Measurements from ENCODE around the gene GALNTL6.
"Not testable (repeated sequence)": the region's sequence is repeated elsewhere in the genome, so short reads cannot be mapped to it uniquely, and the experiment has no call there.

GALNTL6 gene

DNA sequence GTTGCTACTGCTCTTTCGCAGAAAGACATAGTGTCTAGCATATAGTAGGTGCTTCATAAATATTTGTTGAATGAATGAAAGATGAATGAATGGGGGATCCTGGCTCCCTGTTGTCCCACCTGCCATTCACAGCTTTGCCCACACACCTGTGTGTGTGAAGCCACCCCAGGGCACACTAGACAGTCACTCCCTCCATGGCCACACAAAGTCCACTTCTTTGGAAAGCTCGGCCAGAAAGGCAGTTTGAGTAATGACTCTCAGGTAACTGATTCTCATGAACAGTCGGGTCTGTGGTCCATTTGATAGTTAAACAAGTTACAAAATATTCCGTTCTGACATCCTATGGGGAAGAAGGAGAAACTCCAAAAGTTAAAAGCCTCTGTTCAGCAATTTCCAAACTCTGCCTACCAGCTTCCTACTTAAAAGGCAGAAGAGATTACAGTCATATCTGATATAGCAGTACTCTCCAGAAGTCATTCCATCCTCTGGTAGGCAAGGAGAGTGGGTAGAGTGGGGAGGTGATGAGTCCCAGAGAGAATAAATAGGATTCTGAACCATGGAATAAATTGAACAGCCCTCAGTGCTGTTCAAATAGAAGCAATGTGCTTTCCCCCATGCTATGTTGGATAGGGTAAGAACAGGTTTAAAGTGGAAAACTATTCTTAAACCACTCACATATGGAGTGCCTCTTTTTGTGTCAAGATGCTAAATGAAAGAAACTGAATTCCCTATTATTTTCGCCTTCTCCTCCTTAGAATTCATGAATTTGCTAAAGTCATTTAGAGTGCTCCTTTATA, 1150.5 kb downstream of the GALNTL6 start:
- DNase-seq, result no peak

DNA sequence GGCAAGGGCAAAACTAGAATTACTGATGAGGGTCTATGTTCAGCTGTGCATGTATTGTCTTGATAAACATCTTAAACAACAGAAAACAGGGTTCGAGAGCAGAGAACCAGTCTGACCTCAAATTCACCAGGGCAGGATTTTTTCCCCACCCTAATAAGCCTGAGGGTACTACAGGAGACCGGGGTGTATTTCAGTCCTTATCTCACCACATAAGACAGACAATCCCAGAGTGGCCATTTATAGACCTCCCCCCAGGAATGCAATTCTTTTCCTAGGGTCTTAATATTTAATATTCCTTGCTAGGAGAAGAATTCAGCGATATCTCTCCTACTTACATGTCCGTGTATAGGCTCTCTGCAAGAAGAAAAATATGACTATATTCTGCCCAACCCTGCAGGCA, 1157.0 kb downstream of the GALNTL6 start:
- DNase-seq, result not testable (repeated sequence)

DNA sequence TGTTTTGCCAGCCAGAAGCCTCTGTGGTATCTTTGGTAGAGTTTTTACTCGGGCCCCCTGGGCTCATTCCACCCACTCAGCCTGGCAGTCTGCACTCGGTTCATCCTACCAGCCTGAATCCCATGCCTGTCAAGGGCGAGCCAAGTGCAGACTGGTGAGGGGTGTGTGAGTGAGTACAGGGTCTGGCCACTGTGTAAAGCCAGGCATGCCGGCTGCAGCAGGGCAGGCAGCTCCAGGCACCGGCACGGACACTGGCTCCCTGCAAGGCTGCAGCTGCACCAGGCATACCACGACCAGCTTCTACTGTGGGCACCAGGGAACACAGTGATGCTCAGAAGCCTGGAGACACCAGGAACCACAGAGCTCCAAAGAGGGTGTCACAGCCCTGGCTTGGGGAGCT, 1161.4 kb downstream of the GALNTL6 start:
- no peak for DNase-seq

DNA sequence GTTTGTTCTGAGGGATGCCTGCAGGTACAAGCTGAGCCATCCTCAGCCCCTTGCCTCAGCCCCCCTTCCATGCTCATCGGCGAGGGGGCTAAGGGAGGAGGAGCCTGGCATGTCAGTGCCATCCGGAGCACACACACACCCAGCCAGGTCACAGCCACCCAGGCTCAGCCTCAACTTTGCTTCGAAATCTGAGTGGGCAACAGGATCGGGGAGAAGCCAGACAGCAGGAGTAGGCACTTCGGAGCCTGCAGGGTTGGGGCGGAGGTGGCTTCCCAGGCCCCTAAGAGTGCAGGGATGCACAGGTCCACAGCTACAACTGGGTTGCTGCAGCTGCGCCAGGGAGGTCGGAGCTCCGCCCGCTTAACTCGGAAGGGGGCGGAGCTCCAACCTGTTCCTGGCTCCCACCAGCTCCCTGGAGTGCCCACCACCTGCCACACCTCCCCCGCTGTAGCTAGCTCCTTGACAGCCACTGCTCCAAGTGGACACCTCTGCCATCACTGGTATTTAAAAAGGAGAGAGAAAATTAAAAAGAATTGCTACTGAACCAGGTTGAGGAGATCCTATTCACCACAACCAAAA, 1162.5 kb downstream of the GALNTL6 start:
- no peak for DNase-seq

DNA sequence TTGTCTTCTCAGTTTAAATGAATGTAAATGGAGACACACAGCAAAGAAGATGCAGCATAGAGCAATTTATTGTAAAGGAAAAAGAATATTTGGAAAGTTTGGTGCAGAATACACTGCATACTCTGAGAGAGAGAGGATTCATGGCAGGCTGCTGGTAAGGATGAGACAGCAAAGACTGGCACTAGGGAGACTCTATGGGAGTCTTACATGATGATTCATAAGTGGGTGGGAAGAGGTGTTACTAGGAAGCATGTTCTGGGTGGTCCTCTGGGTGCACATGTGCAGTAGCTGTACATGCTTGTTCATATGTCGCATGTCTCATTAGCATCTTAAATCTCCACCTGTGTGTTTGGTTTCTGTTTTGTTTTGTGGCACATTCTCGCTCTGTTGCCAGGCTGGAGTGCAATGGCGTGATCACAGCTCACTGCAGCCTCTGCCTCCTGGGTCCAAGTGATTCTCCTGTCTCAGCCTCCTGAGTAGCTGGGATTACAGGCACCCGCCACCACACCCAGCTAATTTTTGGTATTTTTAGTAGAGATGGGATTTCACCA, 1164.4 kb downstream of the GALNTL6 start:
- DNase-seq, result not testable (repeated sequence)

DNA sequence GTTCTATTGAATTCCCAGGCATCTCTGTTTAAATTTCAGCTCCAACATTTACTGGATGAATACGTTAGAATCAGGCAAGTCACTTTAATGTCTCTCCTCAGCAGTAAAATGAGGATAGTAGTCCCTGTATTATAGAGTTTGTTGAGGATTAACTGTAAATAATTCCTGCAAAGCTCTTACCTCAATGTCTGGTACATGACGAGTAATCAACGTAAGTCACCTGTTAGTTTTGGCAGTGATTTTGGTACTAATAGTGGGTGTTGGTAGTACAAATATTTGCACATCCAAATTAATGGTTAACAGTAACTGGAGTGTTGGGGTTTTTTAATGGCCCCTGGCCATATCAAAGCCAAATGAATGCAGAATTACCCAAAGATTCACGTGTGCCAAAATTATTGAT, 1165.6 kb downstream of the GALNTL6 start:
- no peak for DNase-seq

DNA sequence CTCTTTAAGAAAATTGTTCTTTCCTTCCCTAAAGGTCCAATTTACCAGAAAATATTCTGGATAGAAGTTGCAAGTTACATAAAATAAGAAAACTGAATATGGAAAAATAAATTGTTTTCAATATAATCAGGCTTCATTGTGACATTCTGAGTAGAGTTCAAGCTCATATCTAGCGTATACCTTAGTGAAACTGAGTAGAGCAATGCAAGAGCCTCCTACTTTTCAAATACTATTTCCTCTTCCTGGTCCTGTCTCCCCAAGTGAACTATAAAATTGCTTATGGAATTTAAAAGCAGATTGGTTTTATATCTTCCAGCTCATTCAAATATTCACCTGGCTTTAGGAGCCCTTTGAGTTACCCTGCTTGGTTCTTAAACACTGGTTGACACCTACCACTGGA, 1166.1 kb downstream of the GALNTL6 start:
- no peak for DNase-seq

DNA sequence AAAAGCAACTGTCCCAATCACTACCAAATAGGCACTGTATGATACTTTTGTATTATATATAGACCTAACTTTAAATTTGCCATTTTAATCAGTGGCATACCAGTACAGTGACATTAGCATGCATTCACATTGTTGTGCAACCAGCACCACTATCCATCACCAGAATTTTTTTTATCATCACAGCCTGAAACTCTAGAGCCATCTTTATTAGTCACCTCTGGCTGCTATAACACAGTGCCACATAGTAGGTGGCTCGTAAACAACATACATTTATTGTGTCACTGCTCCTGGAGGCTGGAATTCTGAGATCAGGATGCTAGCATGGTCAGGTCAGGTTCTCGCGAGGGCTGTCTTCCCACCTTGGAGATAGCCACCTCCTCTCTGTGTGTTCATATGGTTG, 1167.0 kb downstream of the GALNTL6 start:
- DNase-seq, result no peak

DNA sequence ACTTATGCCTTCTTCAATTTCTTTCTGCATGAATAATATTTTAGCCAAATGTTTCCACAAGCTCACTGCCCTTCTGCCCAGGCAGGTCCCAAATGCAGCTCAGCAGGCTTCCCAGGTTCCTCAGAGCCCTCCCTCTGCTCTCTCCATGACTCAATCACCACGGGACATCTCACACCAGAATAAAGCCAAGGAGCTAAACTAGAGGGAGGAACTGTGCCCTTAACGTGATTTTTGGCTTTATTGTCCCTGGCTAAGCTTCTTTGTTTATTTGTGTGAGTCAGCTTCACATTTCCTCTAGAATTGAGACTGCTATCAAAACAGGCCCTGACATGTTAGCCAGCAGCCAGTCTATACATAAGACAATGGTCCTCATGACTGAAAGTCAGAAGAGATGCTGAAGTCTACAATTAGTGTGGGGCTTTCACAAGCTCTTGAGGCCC, 1169.0 kb downstream of the GALNTL6 start:
- DNase-seq, result no peak

DNA sequence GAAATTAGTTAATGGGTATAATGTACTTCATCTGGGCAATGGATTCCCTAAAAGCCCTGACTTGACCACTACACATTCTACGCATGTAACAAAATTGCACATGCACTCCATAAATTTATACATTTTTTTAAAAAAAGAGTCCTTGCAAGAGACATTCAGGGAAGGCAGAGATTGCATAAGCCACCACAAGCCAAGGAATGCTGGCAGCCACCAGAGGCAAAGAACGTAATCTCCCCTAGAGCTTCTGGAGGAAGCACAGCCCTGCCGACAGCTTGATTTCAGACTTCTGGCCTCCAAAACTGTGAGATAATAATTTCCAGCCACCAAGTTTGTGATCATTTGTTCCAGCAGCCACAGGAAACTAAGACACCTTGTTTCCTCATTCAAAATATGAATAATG, 1169.8 kb downstream of the GALNTL6 start:
- no peak for DNase-seq

DNA sequence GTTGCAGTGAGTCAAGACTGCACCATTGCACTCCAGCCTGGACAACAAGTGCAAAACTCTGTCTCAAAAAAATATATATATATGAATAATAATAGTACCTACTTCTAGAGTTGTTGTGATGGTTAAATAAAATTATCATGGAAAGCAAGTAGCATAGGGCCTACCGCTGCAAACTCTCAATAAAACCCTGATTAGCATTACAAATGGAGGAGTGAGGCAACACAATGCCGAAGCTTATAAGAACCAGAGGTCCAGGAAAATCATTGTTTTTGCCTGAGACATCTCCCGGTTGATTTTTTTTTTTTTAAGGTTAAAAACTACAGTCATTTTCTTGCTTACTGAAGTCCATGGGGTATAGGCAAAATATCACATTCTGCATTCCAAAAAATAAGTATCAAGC, 1170.4 kb downstream of the GALNTL6 start:
- DNase-seq, result no peak

DNA sequence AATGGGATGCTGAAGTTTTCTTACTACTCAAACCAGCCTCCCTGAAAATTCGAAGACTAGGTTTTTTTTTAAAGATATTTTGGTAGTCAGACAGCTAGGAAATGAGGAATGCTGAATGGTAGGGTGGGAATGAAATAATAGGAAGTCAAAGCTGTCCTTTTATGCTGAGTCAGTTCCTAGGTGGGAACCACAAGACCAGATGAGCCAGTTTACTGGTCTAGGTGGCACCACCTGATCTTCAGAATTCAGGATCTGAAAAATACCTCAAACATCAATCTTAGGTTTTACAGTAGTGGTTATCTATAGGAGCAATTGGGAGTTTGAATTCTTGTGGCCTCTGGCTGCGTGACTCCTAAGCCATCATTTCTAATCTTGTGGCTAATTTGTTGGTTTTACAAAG, 1172.3 kb downstream of the GALNTL6 start:
- DNase-seq, result no peak

DNA sequence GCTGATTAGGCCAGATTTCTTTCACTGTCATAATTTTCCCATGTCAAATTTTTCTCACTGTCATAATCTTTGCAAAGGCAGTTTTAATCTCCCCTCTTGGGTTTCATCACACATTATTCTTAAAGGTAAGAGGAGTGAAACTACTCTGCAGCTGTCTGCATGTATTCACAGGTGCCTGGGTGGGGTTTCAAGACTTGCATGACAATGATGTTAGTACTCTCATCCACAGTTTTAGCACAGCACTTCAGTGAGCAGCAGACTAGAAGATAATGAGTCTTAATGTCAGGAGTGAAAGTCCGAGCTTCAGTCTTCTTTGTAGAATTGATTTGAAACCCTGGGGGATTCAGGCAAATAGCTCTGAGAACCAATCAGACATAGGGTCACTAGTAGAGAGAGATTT, 1172.9 kb downstream of the GALNTL6 start:
- DNase-seq, result no peak

DNA sequence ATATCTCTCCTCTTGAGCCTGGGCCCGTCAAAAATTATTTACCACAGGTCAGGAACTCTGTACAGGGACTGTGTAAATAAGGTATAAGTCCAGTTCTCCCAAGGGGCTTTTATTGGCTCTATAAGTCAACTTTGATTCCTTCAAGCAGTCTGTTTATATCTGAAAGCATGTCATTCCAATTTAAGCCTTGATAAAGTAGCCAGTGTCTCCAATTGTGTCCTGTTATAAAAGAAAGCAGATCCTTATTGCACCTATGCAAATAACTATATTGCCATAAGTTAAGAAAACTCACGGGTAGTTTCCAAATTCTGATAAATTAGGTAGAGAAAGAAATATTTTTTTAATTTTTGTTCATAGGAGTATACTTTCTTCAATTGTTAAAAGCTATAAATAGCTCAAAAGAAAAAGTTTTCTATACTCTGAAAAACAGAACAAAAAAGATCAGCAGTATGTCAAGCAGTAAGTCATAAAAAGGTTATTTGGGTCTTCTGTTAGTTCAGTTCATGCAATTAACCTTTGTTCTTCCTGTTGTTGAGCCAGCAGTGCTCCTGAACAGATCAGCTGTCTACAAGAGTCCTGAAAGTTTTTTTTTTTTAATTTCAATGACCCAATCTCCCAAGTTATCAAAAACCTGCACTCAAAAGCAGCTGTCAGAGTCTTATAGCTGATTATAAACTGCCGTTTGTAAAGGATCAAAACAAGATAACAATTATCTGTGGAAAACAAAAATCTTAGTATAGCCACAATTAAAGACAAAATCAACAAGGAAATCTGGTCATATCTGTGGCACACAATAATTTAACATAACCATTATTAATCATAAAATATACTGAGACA, 1177.0 kb downstream of the GALNTL6 start:
- DNase-seq, result no peak

DNA sequence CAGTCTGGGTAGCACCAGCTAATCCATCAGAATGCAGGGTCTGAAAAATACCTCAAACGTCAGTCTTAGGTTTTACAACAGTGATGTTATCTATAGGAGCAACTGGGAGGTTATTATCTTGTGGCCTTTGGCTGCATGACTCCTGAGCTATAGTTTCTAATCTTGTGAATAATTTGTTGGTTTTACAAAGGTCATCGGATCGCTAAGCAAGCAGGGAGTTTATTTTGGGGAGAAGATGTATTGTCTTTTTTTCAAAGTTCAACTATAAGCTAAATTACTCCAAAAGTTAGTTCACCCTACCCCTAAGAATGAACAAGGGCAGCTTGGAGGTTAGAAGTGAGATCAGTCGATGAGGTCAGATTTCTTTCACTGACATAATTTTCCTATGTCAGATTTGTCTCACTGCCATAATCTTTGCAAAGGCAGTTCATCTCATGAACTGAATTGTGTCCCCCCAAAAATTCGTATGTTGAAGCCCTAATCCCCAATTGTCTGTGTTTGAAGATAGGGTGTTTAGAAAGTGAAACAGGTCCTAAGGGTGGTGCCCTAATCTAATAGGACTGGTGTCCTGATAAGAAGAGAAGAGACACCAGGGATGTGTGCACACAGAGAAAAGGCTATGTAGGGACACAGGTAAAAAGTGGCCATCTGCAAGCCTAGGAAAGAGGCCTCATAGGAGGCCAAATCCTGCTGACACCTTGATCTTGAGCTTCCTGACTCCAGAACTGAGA, 1179.6 kb downstream of the GALNTL6 start:
- DNase-seq, result no peak

DNA sequence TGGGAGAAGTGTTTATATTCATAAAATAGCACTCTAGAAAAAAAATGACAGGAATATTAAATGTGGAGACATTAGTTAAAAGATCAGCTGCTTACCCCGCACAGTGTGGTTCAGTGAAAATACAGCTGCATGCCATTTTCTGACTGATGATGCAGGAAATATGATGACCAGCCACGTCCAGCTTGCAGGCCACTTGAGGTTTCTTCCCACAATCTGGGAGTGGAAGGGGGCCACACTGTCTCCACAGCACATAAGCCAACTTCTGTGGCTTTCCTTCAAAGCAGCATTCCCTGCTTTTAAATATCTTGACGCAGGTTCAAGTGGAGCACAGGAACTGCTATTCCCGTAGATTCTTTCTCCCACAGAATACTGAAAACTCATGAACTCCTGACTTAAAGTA, 1182.0 kb downstream of the GALNTL6 start:
- no peak for DNase-seq

DNA sequence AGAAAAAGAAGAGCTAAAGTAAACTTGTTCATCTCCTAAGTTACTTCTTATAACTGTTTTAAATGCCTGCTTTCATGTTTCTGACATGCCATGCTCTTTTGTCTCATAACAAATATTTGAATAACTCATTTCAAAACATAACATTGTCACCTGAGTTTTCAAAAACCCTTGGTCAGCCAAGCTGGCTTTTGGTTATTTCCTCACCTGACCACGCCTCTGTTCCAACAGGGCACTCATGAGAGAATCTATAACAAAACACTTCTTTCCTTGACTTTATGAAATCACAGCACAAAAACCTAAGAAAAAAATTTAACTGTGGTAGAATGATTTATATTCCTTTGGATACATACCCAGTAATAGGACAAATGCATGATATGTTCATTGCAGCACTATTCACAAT, 1182.5 kb downstream of the GALNTL6 start:
- no peak for DNase-seq

DNA sequence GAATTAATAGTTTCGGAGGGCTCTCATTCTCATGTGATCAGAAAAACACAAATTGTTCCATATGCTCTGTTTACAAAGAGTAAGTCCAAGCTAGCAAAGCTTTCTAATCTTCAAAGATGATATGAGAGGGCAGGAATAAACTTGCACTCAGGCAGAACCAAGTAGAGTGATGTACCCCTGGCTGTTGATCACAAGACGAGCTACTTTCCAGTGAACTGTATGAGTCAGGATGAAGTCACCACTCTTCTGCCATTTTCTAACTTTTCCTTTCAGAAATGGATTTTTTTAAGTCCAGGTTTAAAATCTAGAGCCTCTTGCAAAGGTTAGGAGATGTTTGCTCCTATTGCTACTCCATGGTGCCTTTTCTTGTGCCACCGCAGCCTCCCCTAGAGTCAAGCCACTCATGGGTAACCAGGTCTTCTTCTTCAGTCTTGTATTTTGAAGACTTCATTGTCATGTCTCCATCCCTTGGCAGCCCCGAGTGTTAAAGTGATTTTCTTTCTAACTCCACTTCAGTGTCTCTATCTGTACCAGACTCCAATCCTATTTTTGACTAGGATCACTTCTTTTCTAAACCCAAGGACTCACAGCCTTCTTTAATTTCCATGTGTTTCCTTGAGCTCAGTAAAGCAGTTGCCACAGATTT, 1183.5 kb downstream of the GALNTL6 start:
- no peak for DNase-seq

DNA sequence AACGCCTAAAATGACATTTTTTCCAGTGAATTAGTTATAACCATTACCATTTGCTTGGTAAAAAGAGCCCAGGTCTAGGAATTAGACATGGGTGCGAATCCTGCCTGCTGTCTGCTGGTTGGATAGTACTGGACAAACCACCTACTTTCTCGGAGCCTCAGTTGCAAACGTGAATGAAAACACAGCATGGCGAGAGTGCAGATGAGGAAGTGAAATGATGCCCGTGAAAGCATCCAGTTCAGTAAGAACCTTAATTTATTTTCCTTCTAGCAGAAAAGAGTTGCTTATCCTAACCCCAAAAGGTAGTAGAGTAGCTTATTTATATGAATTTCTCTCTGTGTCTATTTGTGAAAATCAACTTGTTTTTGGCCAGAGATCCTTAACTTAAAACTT, 1184.0 kb downstream of the GALNTL6 start:
- DNase-seq, result no peak

DNA sequence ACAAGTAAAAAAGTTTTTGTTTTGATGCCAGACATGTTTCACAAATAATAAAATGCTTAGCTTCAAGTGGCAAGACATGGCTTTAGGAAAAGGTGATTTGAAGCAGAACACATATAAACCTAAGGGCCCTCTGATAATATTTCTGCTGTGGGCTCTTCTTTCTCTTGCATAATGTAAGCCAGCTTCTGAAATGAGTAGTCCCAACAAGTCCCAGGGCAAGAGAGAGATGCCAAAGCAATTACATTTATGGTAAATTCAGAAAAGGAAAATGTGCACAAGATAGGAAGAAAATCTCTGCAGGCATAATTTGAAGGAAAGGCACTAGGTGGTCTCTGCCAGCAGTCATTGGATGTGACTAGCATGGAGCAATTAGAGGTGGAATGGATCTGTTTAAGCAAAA, 1184.7 kb downstream of the GALNTL6 start:
- DNase-seq, result no peak

DNA sequence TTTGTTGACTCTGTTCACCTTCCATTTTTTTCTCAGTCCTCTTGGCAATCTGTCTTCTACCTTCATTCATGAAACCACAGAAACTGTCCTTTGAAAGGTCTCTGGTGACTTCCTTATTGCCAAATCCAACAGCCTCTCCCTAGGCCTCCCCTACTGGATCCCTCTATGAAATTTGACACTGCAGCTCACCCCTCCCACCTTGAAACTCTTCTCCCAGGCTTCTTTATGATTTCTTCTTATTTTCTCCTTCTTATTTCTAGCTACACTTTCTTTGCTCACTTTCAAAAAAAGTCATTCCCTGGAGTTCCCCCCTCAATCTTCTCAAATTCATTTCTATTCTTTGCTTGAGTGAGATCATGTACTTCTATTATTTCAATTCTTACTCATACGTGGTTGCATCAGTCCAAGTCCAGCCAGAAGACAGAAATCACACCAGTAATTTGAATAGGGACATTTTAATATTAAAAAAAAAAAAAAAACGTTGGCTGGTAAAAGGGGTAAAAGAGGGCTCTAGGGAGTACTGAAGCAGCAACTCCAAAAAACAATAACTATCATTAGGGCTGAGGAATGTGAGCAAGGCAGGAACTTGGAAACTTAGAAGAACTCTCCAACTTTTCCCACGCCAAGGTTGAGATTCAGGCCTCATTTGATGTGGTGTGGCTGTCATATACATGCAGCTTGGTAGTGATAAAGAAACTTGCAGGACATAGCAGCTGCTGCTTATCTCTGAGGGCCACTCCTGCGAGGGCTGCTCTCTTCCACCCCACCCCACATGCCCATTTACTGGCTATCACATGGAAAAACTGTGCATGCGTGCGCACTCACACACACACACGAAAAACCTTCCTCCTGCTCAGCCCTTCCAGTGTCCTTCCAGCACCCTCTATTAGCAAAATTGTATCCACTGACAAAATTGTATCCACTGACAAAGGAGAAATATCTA, 1185.6 kb downstream of the GALNTL6 start:
- no peak for DNase-seq
